GM21367 (cell line): Measurements from ENCODE around the gene DYNC1LI1.
"Not testable (repeated sequence)": the region's sequence is repeated elsewhere in the genome, so short reads cannot be mapped to it uniquely, and the experiment has no call there.

Experiments used
- ATAC-seq: cut with Tn5 transposase; IDR thresholded peaks from one replicate; pipeline ENCODE4 v1.9.1; 2021; ENCODE audit not compliant: unreplicated experiment

DYNC1LI1 gene

DNA sequence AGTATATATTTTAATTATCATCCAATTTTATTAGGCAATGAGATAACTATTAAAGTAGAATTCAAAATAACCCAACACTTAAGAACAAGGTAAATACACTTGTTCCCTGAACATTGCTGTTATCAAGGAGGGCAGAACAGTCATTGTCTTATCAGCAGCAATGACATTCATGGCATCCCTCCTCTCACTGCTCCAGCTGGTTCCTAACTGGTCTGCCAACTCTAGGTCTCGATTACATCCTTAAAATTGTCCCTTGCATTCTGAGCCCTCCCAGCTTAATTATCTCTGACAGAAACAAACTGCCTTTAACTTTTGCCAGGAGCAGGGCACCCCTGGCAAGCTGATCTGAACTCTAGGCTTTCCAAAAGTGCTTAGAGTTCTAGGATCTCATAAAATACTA is 14.0 kb upstream of the DYNC1LI1 start:
- ATAC-seq, result no peak

DNA sequence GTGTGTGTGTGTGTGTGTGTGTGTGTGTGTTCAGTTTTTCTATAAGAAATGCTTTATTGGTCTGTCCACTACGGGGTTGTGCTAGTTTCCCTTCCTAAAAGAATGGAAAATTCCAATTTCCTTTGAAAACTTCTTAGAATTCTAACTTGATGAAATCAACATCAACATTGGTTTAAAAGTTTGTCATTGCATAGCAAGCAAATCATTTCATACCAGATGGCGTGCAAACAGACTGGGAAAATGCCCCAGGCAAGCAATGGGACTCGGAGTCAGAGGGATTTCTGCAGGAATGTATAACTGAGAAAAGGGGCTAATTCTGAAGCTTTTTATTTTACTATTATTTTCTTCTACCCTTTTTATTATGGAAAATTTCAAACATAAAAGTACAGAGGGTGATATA is 13.1 kb upstream of the DYNC1LI1 start:
- ATAC-seq, result no peak

DNA sequence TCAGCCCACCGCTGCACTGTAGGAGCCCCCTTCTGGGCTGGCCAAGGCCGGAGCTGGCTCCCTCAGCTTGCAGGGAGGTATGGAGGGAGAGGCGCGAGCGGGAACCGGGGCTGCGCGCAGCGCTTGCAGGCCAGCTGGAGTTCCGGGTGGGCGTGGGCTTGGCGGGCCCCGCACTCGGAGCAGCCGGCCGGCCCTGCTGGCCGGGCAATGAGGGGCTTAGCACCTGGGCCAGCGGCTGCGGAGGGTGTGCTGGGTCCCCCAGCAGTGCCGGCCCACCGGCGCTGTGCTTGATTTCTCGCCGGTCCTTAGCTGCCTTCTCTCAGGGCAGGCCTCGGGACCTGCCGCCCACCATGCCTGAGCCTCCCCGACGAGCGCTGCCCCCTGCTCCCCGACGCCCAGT is 8.0 kb upstream of the DYNC1LI1 start:
- not testable (repeated sequence) for ATAC-seq

DNA sequence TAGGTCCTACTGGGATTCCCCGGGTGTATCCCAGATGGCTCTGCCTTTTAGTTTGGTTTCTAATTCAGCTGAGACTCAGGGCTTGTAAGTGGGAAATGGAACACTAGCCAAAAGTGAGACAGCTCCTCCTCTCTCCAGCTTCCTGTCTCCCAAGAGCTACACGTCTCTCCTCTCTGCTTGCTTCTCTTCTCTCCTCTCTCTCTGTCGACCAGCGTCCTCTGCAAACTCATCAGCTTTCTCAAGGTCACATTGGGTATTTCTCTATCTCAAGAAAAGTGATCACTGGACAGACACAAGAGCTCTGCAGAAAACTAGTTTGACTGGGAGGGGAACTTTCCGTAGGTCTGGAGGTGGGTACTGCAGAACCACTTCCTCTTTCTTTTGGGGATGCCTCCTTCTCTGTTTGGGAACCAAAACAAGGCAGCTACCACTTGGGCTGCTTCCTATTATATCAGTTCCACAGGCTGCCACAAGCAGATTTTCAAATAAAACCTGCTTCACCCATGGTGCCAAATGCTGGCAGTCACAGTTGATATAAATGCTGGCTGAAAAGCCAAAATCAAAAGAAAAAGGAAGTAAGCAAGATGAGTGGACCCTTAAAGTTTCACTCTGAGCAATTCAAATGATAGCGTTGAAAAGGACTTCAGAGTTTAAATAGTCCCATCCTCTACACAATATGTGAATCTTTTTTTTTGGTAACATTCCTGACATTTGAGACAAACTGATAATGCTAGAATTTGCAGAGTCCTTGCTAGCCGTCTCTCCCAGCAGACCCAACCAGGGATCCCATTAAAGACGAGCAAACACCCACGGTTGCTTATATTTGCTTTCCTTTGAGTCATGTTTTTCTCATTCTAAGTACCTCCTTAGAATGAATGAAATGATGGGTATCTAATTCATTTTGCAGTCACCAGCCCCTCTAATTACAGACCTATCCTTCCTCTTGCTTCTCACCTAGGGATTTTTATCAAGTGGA is 7.2 kb upstream of the DYNC1LI1 start:
- peak; percentile 92 for ATAC-seq

- ATAC-seq, result no peak
These were observed 6.5 kb upstream of the DYNC1LI1 start for GRCh38 chr3:32577174-32577573.

DNA sequence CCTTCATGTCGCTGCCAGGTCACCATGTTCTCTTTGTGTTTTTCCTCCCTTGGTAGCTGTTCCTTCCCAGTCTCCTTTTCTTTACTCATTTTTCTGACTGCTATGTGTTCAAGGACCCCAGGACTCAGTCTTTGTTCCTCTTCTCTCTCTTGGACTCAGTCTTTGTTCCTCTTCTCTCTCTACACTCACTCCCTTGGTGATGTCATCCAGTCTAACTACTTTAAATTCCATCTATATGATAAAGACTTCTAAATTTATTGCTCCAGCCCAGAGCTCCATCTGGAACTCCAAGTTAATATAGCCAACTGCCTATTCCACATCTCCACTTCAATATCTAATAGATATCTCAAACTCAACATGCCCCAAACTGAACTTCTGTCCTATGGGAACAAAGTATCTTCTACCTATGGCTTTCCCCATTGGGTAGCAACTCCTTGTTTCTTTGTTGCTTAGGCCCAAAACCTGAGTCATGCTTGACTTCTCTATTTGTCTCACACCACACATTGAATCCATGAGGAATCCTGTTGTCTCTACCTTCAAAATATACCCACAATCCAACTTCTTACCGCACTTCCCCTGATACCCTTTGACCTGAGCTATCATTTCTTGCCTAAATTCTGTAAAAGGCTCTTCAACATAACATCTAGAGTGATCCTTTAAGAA is 4.9 kb upstream of the DYNC1LI1 start:
- ATAC-seq, result no peak

DNA sequence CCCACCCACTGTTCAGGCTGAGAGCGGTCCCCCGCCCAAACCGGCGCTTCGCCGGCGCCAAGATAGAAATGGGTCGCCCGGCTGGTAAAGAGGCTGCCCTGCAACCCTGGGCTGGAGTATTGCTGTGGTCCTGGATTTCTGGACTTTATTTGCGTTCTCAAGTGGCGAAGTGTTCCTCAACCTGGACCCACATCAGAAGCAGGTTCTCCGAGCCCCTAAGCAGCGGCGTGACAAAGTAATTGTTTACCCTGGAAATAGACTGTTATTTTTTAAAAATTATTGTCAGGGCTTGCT is 481 bp upstream of the DYNC1LI1 start:
- ATAC-seq, result peak; percentile 29

- peak; percentile 35 for ATAC-seq
These were observed 878 bp downstream of the DYNC1LI1 start for GRCh38 chr3:32569540-32570420.

- no peak for ATAC-seq
These were observed 1.7 kb downstream of the DYNC1LI1 start for GRCh38 chr3:32568953-32569352.

- ATAC-seq, result no peak
These were observed 6.5 kb downstream of the DYNC1LI1 start for GRCh38 chr3:32564195-32564594.

GRCh38 chr3:32562640-32563039 is 8.0 kb downstream of the DYNC1LI1 start:
- no peak for ATAC-seq

GRCh38 chr3:32557640-32558352 is 12.9 kb downstream of the DYNC1LI1 start:
- ATAC-seq, result no peak

DNA sequence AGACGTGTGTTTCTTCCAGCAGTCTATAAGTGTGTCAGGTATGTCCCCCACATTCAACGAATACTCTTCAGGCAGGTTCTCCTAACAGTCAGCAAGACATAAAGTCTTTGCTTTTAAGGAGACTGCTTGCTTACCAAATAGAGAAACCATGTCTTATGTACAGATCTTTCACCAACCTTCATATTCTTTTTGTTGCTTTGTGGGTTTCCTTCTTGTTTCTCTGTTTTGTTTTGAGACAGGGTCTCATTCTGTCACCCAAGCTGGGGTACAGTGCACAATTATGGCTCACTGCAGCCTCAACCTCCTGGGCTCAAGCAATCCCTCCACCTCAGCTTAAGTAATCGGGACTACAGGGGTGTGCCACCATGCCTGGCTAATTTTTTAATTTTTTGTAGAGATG is 14.3 kb downstream of the DYNC1LI1 start:
- ATAC-seq, result no peak

DNA sequence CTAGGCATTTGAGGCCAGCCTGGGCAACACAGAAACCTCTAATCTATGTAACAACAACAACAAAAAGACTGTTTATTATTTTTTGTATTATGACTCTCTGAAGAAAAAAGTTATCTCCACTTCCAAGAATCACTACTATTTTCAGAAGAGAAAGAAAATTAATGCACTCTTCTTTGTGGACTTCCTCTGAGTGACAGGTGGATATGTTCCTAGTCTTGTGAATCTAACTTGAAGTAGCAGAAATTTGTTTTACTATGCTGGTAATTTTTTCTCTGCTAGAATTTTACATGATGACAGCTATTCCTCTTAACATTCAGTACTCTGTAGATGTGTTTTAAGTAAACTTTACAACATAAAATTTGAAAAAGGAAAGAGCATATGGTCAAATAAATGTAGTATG is 16.7 kb downstream of the DYNC1LI1 start:
- no peak for ATAC-seq

GRCh38 chr3:32553459-32553858 is 17.2 kb downstream of the DYNC1LI1 start:
- ATAC-seq, result no peak

DNA sequence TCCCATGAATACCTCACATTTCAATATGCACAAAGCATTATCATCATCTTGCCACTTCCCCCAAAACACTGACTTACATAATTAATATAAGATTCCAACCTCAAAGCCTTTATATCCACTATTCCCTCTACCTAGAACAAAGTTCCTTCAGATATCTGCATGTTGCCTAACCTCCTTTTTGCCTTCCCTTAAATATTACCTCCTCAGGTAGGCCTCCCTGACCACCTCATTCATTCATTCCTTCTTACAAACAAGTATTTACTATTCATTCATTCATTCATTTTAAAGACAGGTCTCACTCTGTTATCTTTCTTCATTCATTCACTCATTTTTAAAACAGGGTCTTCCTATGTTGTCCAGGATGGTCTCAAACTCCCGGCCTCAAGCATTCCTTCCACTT is 18.6 kb downstream of the DYNC1LI1 start:
- no peak for ATAC-seq

GRCh38 chr3:32551496-32551895 is 19.2 kb downstream of the DYNC1LI1 start:
- no peak for ATAC-seq

GRCh38 chr3:32551087-32551486 is 19.6 kb downstream of the DYNC1LI1 start:
- no peak for ATAC-seq

GRCh38 chr3:32545305-32545704 is 25.4 kb downstream of the DYNC1LI1 start:
- no peak for ATAC-seq

DNA sequence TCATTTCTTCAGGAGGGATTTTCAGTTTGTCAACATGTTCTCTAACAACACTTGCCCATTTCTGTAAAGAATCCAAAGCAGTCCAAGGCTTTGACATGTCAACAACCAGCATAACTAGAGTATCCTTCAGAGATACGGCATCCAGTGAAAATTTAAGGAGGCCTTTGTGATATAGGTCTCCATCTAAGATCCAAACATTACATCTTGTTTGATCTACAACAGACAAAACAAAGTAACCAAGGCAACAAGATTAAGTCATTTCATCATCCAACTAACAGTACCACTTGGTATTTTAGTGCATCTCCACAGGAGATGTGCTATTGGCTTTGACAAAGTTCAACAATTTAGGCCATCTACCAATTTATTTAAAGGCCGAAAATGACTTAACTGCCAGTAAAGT is 25.8 kb downstream of the DYNC1LI1 start:
- no peak for ATAC-seq

GRCh38 chr3:32542807-32543206 is 27.9 kb downstream of the DYNC1LI1 start:
- ATAC-seq, result no peak
